ENCODE data around the gene PRICKLE1. TPM values are rescaled to one million over a fixed set of nuclear protein-coding genes. Genes with fewer than 3 reads are reported as not detected.
A peak's percentile ranks its signal among the peaks of the same experiment; 100 is the strongest.

The PRICKLE1 gene
- total and polyA plus RNA-seq, 9 of the 15 experiments (the other 6 are each of a cell fraction or from before 2014, with no cell fraction given): 0.22 to 0.85 (median 0.31) TPM

DNA sequence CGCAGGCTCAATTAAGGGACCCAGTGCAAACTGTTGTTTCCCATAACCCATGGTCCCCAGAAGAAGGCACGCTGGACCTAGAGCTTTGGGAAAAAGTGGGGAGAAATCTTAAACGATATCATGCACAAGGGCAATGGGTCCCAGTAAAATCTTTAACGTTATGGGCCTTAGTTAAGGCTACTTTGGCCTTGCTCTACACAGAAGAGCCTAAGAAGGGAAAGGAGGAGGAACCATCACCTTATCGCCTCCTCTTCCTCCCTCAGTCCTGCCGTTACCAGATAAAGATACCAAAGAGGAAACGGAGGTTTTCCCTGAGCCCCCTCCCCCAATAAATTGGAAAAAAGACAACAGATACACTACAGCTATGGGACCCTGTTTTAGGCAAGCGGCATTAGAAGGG, 146.7 kb downstream of the PRICKLE1 start (continued):
- TF ChIP-seq, protein P1, sequence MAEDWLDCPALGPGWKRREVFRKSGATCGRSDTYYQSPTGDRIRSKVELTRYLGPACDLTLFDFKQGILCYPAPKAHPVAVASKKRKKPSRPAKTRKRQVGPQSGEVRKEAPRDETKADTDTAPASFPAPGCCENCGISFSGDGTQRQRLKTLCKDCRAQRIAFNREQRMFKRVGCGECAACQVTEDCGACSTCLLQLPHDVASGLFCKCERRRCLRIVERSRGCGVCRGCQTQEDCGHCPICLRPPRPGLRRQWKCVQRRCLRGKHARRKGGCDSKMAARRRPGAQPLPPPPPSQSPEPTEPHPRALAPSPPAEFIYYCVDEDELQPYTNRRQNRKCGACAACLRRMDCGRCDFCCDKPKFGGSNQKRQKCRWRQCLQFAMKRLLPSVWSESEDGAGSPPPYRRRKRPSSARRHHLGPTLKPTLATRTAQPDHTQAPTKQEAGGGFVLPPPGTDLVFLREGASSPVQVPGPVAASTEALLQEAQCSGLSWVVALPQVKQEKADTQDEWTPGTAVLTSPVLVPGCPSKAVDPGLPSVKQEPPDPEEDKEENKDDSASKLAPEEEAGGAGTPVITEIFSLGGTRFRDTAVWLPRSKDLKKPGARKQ (CRISPR knock-in tag; IDR thresholded peaks at IDR 0.05): no peak
- TF ChIP-seq FOXK2 (conservative IDR thresholded peaks at IDR 0.05 in 1 of 2, IDR thresholded peaks at IDR 0.05 in 1 of 2; ENCODE audit: low read depth in 2 of 2) (no peak), PRMT5 (CRISPR knock-in tag; IDR thresholded peaks at IDR 0.05) (no peak), ZNF324 (CRISPR knock-in tag; IDR thresholded peaks at IDR 0.05) (no peak), SRF (CRISPR knock-in tag; IDR thresholded peaks at IDR 0.05) (peak in 1 of 2 experiments; percentile 59; a peak in 1 of 4 replicates), NR4A1 (CRISPR knock-in tag; IDR thresholded peaks at IDR 0.05) (no peak), NR4A1 (tag; IDR thresholded peaks at IDR 0.05) (no peak), NUFIP1 (IDR thresholded peaks at IDR 0.05; ENCODE audit: partially characterized antibody) (no peak), NFIX (CRISPR knock-in tag; IDR thresholded peaks at IDR 0.05; ENCODE audit: low read depth) (no peak), POLR2AphosphoS2 (IDR thresholded peaks at IDR 0.05; ENCODE audit: low read length) (no peak), ZNF143 (CRISPR knock-in tag; IDR thresholded peaks at IDR 0.05) (no peak), PHF20 (IDR thresholded peaks at IDR 0.05; ENCODE audit: partially characterized antibody) (no peak), TCF7L2 (IDR thresholded peaks at IDR 0.05; ENCODE audit: low read depth, low read length) (no peak), PYGO2 (tag; IDR thresholded peaks at IDR 0.05) (no peak), ARID1B (IDR thresholded peaks at IDR 0.05) (peak; percentile 94), ARID3A (IDR thresholded peaks at IDR 0.05; ENCODE audit: borderline replicate concordance, low read depth, low read length) (no peak), CC2D1A (IDR thresholded peaks at IDR 0.05) (no peak), NCOR1 (IDR thresholded peaks at IDR 0.05) (peak; percentile 80), EP400 (IDR thresholded peaks at IDR 0.05) (peak; percentile 28; the same call in 1 of the 2 replicates), ZNF766 (CRISPR knock-in tag; conservative IDR thresholded peaks at IDR 0.05) (peak; percentile 56; the same call in 1 of the 2 replicates)
- TF ChIP-seq, protein P2, sequence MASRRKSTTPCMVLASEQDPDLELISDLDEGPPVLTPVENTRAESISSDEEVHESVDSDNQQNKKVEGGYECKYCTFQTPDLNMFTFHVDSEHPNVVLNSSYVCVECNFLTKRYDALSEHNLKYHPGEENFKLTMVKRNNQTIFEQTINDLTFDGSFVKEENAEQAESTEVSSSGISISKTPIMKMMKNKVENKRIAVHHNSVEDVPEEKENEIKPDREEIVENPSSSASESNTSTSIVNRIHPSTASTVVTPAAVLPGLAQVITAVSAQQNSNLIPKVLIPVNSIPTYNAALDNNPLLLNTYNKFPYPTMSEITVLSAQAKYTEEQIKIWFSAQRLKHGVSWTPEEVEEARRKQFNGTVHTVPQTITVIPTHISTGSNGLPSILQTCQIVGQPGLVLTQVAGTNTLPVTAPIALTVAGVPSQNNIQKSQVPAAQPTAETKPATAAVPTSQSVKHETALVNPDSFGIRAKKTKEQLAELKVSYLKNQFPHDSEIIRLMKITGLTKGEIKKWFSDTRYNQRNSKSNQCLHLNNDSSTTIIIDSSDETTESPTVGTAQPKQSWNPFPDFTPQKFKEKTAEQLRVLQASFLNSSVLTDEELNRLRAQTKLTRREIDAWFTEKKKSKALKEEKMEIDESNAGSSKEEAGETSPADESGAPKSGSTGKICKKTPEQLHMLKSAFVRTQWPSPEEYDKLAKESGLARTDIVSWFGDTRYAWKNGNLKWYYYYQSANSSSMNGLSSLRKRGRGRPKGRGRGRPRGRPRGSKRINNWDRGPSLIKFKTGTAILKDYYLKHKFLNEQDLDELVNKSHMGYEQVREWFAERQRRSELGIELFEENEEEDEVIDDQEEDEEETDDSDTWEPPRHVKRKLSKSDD (conservative IDR thresholded peaks at IDR 0.05; ENCODE audit: low read length): no peak
- TF ChIP-seq, protein P3, sequence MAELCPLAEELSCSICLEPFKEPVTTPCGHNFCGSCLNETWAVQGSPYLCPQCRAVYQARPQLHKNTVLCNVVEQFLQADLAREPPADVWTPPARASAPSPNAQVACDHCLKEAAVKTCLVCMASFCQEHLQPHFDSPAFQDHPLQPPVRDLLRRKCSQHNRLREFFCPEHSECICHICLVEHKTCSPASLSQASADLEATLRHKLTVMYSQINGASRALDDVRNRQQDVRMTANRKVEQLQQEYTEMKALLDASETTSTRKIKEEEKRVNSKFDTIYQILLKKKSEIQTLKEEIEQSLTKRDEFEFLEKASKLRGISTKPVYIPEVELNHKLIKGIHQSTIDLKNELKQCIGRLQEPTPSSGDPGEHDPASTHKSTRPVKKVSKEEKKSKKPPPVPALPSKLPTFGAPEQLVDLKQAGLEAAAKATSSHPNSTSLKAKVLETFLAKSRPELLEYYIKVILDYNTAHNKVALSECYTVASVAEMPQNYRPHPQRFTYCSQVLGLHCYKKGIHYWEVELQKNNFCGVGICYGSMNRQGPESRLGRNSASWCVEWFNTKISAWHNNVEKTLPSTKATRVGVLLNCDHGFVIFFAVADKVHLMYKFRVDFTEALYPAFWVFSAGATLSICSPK (IDR thresholded peaks at IDR 0.05; ENCODE audit: borderline replicate concordance): no peak
